Measurements from ENCODE around the gene VAC14. TPM values are rescaled to one million over a fixed set of nuclear protein-coding genes. Genes with fewer than 3 reads are reported as not detected.

VAC14 gene
- total RNA-seq, 1 donor from 2014 or later = 36.3 TPM

Other genes with a start within 250 kb of the VAC14 start
- 0.30 TPM in 1 of 2 replicates, not detected in the other for gene IL34, start 154.6 kb downstream of the VAC14 start, total RNA-seq
- gene MTSS2, start 115.1 kb downstream of the VAC14 start, total RNA-seq = 2.6 and 3.7 TPM in 2 replicates